Measurements from ENCODE around the gene ADAD2. TPM values are rescaled to one million over a fixed set of nuclear protein-coding genes. Genes with fewer than 3 reads are reported as not detected.

The ADAD2 gene
- total RNA-seq, 2 experiments from 2014 or later, result not detected

- Histone ChIP-seq H2AFZ (ENCODE audit: low read length) (no peak overlapping the region), H3K36me3 (ENCODE audit: insufficient read depth, low read length) (no peaks in the 10 kb centered on the region), H3K4me1 (ENCODE audit: insufficient read depth, low read length, poor library complexity, severe bottlenecking) (no peaks in the 10 kb centered on the region), H4K20me1 (ENCODE audit: insufficient read depth, low read length) (no peaks in the 10 kb centered on the region), H3K4me2 (ENCODE audit: low read length) (no peak overlapping the region), H3K79me2 (ENCODE audit: insufficient read depth, low read depth, low read length) (no peaks in the 10 kb centered on the region), H3K4me3 (ENCODE audit: low read depth, low read length, poor library complexity, severe bottlenecking) (no peak overlapping the region), H3K9me2 (ENCODE audit: insufficient read depth, low read length) (no peaks in the 10 kb centered on the region), H3K27ac (ENCODE audit: low read depth, low read length, poor library complexity, severe bottlenecking) (no peak overlapping the region), H3K9me3 (ENCODE audit: low read length) (no peaks in the 10 kb centered on the region)
- no peak for DNase-seq (ENCODE audit: low spot score)
- ChIA-PET POLR2A (no interaction called here), CTCF (ENCODE audit: unreplicated experiment) (no interaction called here)
- TF ChIP-seq CTCF (conservative IDR thresholded peaks at IDR 0.05; ENCODE audit: low read length) (no peak), EZH2phosphoT487 (IDR thresholded peaks at IDR 0.05; ENCODE audit: borderline replicate concordance, low read depth, low read length) (no peak)
- intact Hi-C loops (cut with micrococcal nuclease; ENCODE audit: unreplicated experiment), result no loop called here
- BruUV-seq (replicated peaks), result no TSS peak
Observed at GRCh38 chr16:84197466-84198128, 6.6 kb downstream of the ADAD2 start.

- ChIA-PET CTCF (ENCODE audit: unreplicated experiment) (no interaction called here), POLR2A (no interaction called here)
- Histone ChIP-seq H3K9me3 (ENCODE audit: low read length) (no peaks in the 10 kb centered on the region), H4K20me1 (ENCODE audit: insufficient read depth, low read length) (no peaks in the 10 kb centered on the region), H3K27ac (ENCODE audit: low read depth, low read length, poor library complexity, severe bottlenecking) (no peak overlapping the region), H3K79me2 (ENCODE audit: insufficient read depth, low read depth, low read length) (no peaks in the 10 kb centered on the region), H2AFZ (ENCODE audit: low read length) (no peak overlapping the region), H3K4me2 (ENCODE audit: low read length) (no peak overlapping the region), H3K36me3 (ENCODE audit: insufficient read depth, low read length) (no peaks in the 10 kb centered on the region), H3K9me2 (ENCODE audit: insufficient read depth, low read length) (no peaks in the 10 kb centered on the region), H3K4me3 (ENCODE audit: low read depth, low read length, poor library complexity, severe bottlenecking) (no peak overlapping the region), H3K4me1 (ENCODE audit: insufficient read depth, low read length, poor library complexity, severe bottlenecking) (no peaks in the 10 kb centered on the region)
- BruUV-seq (replicated peaks), result no TSS peak
- no peak for DNase-seq (ENCODE audit: low spot score)
- intact Hi-C loops (cut with micrococcal nuclease; ENCODE audit: unreplicated experiment), result no loop called here
- TF ChIP-seq CTCF (conservative IDR thresholded peaks at IDR 0.05; ENCODE audit: low read length) (no peak), EZH2phosphoT487 (IDR thresholded peaks at IDR 0.05; ENCODE audit: borderline replicate concordance, low read depth, low read length) (no peak)
Observed at GRCh38 chr16:84198401-84198800, 7.4 kb downstream of the ADAD2 start.

- intact Hi-C loops (cut with micrococcal nuclease; ENCODE audit: unreplicated experiment), result no loop called here
- H3K27ac ChIP-seq (ENCODE audit: low read depth, low read length, poor library complexity, severe bottlenecking), result no peak overlapping the region
- no peaks in the 10 kb centered on the region for H3K4me1 ChIP-seq (ENCODE audit: insufficient read depth, low read length, poor library complexity, severe bottlenecking)
- no peaks in the 10 kb centered on the region for H3K79me2 ChIP-seq (ENCODE audit: insufficient read depth, low read depth, low read length)
- BruUV-seq (replicated peaks), result no TSS peak
- TF ChIP-seq EZH2phosphoT487 (IDR thresholded peaks at IDR 0.05; ENCODE audit: borderline replicate concordance, low read depth, low read length), result no peak
- no peaks in the 10 kb centered on the region for H3K36me3 ChIP-seq (ENCODE audit: insufficient read depth, low read length)
- H3K9me2 ChIP-seq (ENCODE audit: insufficient read depth, low read length), result no peaks in the 10 kb centered on the region
- H3K4me2 ChIP-seq (ENCODE audit: low read length), result no peak overlapping the region
- H4K20me1 ChIP-seq (ENCODE audit: insufficient read depth, low read length), result no peaks in the 10 kb centered on the region
- ChIA-PET CTCF (ENCODE audit: unreplicated experiment) (no interaction called here), POLR2A (no interaction called here)
- no peaks in the 10 kb centered on the region for H3K9me3 ChIP-seq (ENCODE audit: low read length)
- no peak overlapping the region for H2AFZ ChIP-seq (ENCODE audit: low read length)
- DNase-seq (ENCODE audit: low spot score), result no peak
- H3K4me3 ChIP-seq (ENCODE audit: low read depth, low read length, poor library complexity, severe bottlenecking), result no peak overlapping the region
Observed at GRCh38 chr16:84199097-84199496, 8.1 kb downstream of the ADAD2 start.
